Epithelial cell of esophagus (primary cell): ENCODE measurements around the gene NREP.
A peak's percentile ranks its signal among the peaks of the same experiment; 100 is the strongest.

Experiments used
- DNase-seq: peaks from one replicate; pipeline ENCODE4 v3.0.0; 2010; ENCODE audit warnings: low read depth
- H3K4me3 ChIP-seq: 2 replicates; pipeline ENCODE4 v1.5.1; 2011; ENCODE audit warnings: mild to moderate bottlenecking, low read length, control low read depth
- TF ChIP-seq, protein P1 (sequence below): IDR thresholded peaks from 2 replicates; pipeline ENCODE4 v1.5.1; 2011; ENCODE audit warnings: low read depth, mild to moderate bottlenecking, low read length, control low read depth, inconsistent platforms; ENCODE audit not compliant: insufficient read depth; ENCODE audit errors: missing control alignments

NREP gene

GRCh38 chr5:111734597-111734996, 22.4 kb downstream of the NREP start:
- DNase-seq = no peak
- TF ChIP-seq, protein P1, sequence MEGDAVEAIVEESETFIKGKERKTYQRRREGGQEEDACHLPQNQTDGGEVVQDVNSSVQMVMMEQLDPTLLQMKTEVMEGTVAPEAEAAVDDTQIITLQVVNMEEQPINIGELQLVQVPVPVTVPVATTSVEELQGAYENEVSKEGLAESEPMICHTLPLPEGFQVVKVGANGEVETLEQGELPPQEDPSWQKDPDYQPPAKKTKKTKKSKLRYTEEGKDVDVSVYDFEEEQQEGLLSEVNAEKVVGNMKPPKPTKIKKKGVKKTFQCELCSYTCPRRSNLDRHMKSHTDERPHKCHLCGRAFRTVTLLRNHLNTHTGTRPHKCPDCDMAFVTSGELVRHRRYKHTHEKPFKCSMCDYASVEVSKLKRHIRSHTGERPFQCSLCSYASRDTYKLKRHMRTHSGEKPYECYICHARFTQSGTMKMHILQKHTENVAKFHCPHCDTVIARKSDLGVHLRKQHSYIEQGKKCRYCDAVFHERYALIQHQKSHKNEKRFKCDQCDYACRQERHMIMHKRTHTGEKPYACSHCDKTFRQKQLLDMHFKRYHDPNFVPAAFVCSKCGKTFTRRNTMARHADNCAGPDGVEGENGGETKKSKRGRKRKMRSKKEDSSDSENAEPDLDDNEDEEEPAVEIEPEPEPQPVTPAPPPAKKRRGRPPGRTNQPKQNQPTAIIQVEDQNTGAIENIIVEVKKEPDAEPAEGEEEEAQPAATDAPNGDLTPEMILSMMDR = no peak
- no peak overlapping the region for H3K4me3 ChIP-seq

DNA sequence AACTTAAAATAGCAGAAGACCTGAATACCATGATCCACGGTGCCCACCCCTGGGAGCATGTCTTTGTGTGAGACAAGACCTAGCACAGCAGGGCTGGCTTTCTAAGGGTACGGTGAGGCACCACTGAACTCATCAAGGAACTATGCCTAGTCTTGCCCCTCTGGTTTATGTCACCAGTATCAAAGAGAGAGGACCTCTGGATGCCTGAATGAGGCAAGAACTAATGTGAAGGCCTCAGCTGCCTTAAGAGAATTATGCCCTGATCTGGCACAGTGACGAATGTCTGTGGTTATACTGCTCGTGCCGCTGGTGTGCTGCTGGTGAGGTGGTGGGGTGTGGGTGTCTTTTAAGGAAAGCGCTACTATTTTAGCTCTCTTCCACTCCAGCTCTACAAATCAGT, 23.0 kb downstream of the NREP start:
- TF ChIP-seq, protein P1 = no peak
- no peak overlapping the region for H3K4me3 ChIP-seq
- peak; percentile 73 for DNase-seq

- H3K4me3 ChIP-seq = no peak overlapping the region
- DNase-seq = no peak
- TF ChIP-seq, protein P1 = no peak
Observed at GRCh38 chr5:111733571-111733970, 23.4 kb downstream of the NREP start.

DNA sequence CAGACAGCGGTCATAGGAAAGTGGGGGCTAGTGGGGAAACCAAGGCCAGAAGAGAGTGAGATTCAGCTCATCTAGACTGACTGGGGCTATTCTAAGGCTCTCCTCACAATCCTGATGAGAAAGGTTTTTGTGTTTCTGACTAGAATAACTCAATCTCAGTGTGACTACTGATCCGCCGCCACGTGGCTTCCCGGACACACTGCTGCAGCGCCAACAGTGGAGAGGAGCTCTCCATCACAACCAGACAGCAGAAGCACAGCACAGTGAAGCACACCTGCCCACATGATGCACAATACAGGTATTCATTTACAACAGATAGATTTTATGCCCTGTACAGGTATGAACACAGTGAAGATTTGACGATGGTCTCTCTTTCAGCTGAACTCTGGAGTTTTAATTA, 25.4 kb downstream of the NREP start:
- no peak for DNase-seq
- TF ChIP-seq, protein P1 = no peak

DNA sequence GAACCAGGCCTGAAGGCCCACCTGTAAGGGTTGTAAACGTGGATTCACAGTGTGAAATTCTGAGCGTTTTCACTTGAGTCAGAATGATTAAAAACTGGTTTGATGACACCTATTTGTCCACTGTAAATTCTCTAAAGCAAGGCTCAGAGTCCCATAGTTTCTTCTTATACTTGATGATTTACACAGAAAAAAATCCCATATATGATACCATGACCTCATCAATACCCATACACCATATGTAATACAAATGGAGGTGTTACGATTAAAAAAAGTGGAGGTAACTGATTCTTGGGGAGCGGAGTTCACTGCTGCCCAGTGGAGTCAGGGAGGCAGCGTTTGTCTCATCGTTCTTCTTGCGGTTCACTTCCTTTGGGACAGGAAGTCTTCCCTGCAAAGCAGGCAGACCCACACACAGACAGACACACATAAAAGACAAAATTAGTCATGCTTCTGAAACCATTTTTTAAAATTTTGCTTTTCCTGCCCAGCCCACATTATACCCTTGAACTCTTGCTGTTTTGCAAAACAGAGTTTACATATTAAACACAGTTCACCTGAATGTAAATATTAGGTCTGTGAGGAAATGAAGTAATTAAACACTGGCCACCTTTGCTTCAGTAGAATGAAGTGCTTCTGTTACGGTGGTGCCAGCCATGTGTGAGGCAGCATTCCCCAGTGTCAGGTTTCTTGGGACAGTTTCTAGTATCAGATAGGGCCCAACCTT, 26.2 kb downstream of the NREP start:
- no peak overlapping the region for H3K4me3 ChIP-seq
- no peak for DNase-seq
- TF ChIP-seq, protein P1 = no peak

More for the DNA sequence above, 25.4 kb downstream of the NREP start:
- H3K4me3 ChIP-seq = no peak overlapping the region

- no peak overlapping the region for H3K4me3 ChIP-seq
- no peak for DNase-seq
- TF ChIP-seq, protein P1 = no peak
Observed at GRCh38 chr5:111728941-111729340, 28.1 kb downstream of the NREP start.

- no peak for DNase-seq
- no peak overlapping the region for H3K4me3 ChIP-seq
- TF ChIP-seq, protein P1 = no peak
Observed at GRCh38 chr5:111726986-111727385, 30.0 kb downstream of the NREP start.
